Measurements from ENCODE around the gene RPSA.

DNA sequence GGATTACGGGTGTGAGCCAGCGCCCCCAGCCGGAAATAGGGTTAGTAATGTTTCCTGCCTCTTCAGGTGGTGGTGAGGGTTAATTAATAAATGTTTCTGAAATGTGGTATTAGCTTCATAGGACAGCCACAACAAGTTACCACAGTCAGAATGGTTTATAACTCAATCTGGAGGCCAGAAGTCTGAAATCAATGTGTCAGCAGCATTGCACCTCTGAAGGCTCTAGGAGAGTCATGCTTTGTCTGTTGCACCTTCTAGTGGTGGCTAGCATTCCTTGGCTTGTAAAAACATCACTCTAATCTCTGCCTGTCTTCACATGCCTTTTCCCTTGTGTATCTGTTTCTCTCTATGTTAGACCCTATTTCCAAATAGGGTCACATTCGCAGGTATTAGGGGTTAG is 7.8 kb upstream of the RPSA start:
- TF ChIP-seq, protein P1, sequence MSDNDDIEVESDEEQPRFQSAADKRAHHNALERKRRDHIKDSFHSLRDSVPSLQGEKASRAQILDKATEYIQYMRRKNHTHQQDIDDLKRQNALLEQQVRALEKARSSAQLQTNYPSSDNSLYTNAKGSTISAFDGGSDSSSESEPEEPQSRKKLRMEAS (IDR thresholded peaks at IDR 0.05): no peak
- TF ChIP-seq CTCF (IDR thresholded peaks at IDR 0.05 in 2 of 3, conservative IDR thresholded peaks at IDR 0.05 in 1 of 3; ENCODE audit: borderline replicate concordance in 1 of 3, insufficient read depth in 1 of 3, low read depth in 2 of 3, low read length in 2 of 3) (no peak), POLR2A (IDR thresholded peaks at IDR 0.05; ENCODE audit: borderline replicate concordance, extremely low read depth, insufficient read depth, insufficient read length) (no peak), EZH2 (IDR thresholded peaks at IDR 0.05) (no peak), JUND (IDR thresholded peaks at IDR 0.05) (no peak), ZNF274 (IDR thresholded peaks at IDR 0.05; ENCODE audit: low read depth, low read length) (no peak), ATF3 (IDR thresholded peaks at IDR 0.05) (no peak), EZH2phosphoT487 (IDR thresholded peaks at IDR 0.05; ENCODE audit: borderline replicate concordance) (no peak), YY1 (IDR thresholded peaks at IDR 0.05; ENCODE audit: extremely low read depth, insufficient replicate concordance, low read depth, low read length) (no peak), REST (IDR thresholded peaks at IDR 0.05; ENCODE audit: low read depth) (no peak), POLR2AphosphoS5 (IDR thresholded peaks at IDR 0.05; ENCODE audit: low read depth, low read length) (no peak), CBX3 (IDR thresholded peaks at IDR 0.05; ENCODE audit: low read depth) (no peak), SP1 (IDR thresholded peaks at IDR 0.05; ENCODE audit: low read depth) (no peak)
